ENCODE measurements around the gene KIRREL3. TPM values are rescaled to one million over a fixed set of nuclear protein-coding genes. Genes with fewer than 3 reads are reported as not detected.

The KIRREL3 gene
- total RNA-seq, 1 donor from 2014 or later = 0.26 TPM

- peaks cover 10% of the 10 kb centered on the region for H3K36me3 Mint-ChIP-seq (ENCODE audit: insufficient read depth)
- H3K4me1 Mint-ChIP-seq (ENCODE audit: low read depth) = peaks cover 2% of the 10 kb centered on the region
- TF ChIP-seq CTCF (IDR thresholded peaks at IDR 0.05; ENCODE audit: unreplicated experiment) = no peak
- no peak overlapping the region for H3K27ac Mint-ChIP-seq
- H3K4me3 Mint-ChIP-seq (ENCODE audit: low read depth) = no peak overlapping the region
- no peaks in the 10 kb centered on the region for H3K27me3 Mint-ChIP-seq
- DNase-seq (ENCODE audit: low spot score, unreplicated experiment) = no peak
- H3K9me3 Mint-ChIP-seq (ENCODE audit: low read depth) = no peaks in the 10 kb centered on the region
These were observed 588.6 kb downstream of the KIRREL3 start for GRCh38 chr11:126411971-126412381.

- Mint-ChIP-seq H3K36me3 (ENCODE audit: insufficient read depth) (peaks cover 10% of the 10 kb centered on the region), H3K27me3 (no peaks in the 10 kb centered on the region), H3K9me3 (ENCODE audit: low read depth) (no peaks in the 10 kb centered on the region), H3K27ac (no peak overlapping the region), H3K4me1 (ENCODE audit: low read depth) (peaks cover 2% of the 10 kb centered on the region), H3K4me3 (ENCODE audit: low read depth) (no peak overlapping the region)
- TF ChIP-seq CTCF (IDR thresholded peaks at IDR 0.05; ENCODE audit: unreplicated experiment) = no peak
- DNase-seq (ENCODE audit: low spot score, unreplicated experiment) = no peak
These were observed 589.9 kb downstream of the KIRREL3 start for GRCh38 chr11:126410649-126411048.

GRCh38 chr11:126409620-126409985, 591.0 kb downstream of the KIRREL3 start:
- no peak for TF ChIP-seq CTCF (IDR thresholded peaks at IDR 0.05; ENCODE audit: unreplicated experiment)
- no peak overlapping the region for H3K4me3 Mint-ChIP-seq (ENCODE audit: low read depth)
- no peak for DNase-seq (ENCODE audit: low spot score, unreplicated experiment)
- no peaks in the 10 kb centered on the region for H3K27me3 Mint-ChIP-seq
- peaks cover 10% of the 10 kb centered on the region for H3K4me1 Mint-ChIP-seq (ENCODE audit: low read depth)
- H3K36me3 Mint-ChIP-seq (ENCODE audit: insufficient read depth) = peaks cover 10% of the 10 kb centered on the region
- H3K27ac Mint-ChIP-seq = no peak overlapping the region
- H3K9me3 Mint-ChIP-seq (ENCODE audit: low read depth) = no peaks in the 10 kb centered on the region

DNA sequence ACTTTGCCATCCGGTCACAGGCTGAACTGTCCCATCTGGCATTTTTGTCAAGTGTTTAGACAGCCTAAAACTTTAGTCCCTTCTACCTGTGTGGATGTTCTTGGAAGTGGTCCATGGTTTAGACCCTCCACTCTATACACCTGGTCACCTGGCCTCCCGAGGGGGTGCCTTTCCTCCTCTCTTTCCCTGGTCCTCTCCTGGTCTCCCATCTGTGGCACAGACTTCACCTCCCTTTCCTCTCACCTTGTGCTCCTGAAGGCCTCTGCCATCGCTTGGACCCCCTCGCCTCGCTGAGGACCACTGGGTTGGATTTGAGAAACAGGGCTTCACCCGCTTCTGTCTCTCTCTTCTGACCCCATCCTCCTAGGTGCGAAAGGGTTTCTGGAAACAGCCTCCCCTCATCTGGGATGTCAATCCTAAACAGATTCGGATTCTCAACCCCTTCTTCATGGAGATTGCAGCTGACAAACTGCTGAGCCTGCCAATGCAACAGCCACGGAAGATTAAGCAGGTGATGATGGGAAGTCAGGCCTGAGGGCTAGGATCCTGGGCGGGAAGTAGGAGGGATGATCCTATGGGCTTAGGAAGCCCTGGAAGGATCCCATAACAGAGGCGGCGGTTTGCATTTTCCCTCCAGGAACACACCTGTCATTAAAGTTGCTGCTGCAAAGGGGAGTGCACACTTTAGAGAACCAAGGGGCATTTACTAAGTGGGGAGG, 591.5 kb downstream of the KIRREL3 start:
- no peaks in the 10 kb centered on the region for H3K27me3 Mint-ChIP-seq
- no peak overlapping the region for H3K27ac Mint-ChIP-seq
- H3K9me3 Mint-ChIP-seq (ENCODE audit: low read depth) = no peaks in the 10 kb centered on the region
- DNase-seq (ENCODE audit: low spot score, unreplicated experiment) = no peak
- peaks cover 10% of the 10 kb centered on the region for H3K36me3 Mint-ChIP-seq (ENCODE audit: insufficient read depth)
- peaks cover 14% of the 10 kb centered on the region for H3K4me1 Mint-ChIP-seq (ENCODE audit: low read depth)
- TF ChIP-seq CTCF (IDR thresholded peaks at IDR 0.05; ENCODE audit: unreplicated experiment) = no peak
- H3K4me3 Mint-ChIP-seq (ENCODE audit: low read depth) = no peak overlapping the region

- no peak for TF ChIP-seq CTCF (IDR thresholded peaks at IDR 0.05; ENCODE audit: unreplicated experiment)
- peaks cover 14% of the 10 kb centered on the region for H3K4me1 Mint-ChIP-seq (ENCODE audit: low read depth)
- H3K27me3 Mint-ChIP-seq = no peaks in the 10 kb centered on the region
- DNase-seq (ENCODE audit: low spot score, unreplicated experiment) = no peak
- no peak overlapping the region for H3K27ac Mint-ChIP-seq
- no peak overlapping the region for H3K4me3 Mint-ChIP-seq (ENCODE audit: low read depth)
- peaks cover 10% of the 10 kb centered on the region for H3K36me3 Mint-ChIP-seq (ENCODE audit: insufficient read depth)
- H3K9me3 Mint-ChIP-seq (ENCODE audit: low read depth) = no peaks in the 10 kb centered on the region
These were observed 592.1 kb downstream of the KIRREL3 start for GRCh38 chr11:126408496-126408895.

Measured in progenitor cell of endocrine pancreas (in vitro differentiated cells).